Measurements from ENCODE around the gene ATXN2.

- TF ChIP-seq CTCF (IDR thresholded peaks at IDR 0.05): no peak
- no peak for TF ChIP-seq POLR2A (IDR thresholded peaks at IDR 0.05)
These were observed 172.6 kb downstream of the ATXN2 start for GRCh38 chr12:111426344-111427185.
